ENCODE measurements around the gene PPP1R2B.

GRCh38 chr5:156893517-156893916 lies 43.4 kb downstream of the PPP1R2B start:
- TF ChIP-seq CTCF (conservative IDR thresholded peaks at IDR 0.05; ENCODE audit: low read depth, low read length) = no peak
- TF ChIP-seq POLR2A (IDR thresholded peaks at IDR 0.05; ENCODE audit: low read depth, low read length) = no peak
- no peak for TF ChIP-seq RCOR1 (IDR thresholded peaks at IDR 0.05; ENCODE audit: insufficient replicate concordance, low read length)
- no peak for TF ChIP-seq FOS (IDR thresholded peaks at IDR 0.05; ENCODE audit: low read depth, low read length)
- no peak for TF ChIP-seq RAD21 (IDR thresholded peaks at IDR 0.05; ENCODE audit: low read length)
- no peak for TF ChIP-seq CEBPB (IDR thresholded peaks at IDR 0.05; ENCODE audit: low read depth, low read length)
- TF ChIP-seq SMC3 (IDR thresholded peaks at IDR 0.05; ENCODE audit: low read depth, low read length) = no peak

All from IMR-90 (cell line).